ENCODE results near the gene DLG2.

DLG2 gene

DNA sequence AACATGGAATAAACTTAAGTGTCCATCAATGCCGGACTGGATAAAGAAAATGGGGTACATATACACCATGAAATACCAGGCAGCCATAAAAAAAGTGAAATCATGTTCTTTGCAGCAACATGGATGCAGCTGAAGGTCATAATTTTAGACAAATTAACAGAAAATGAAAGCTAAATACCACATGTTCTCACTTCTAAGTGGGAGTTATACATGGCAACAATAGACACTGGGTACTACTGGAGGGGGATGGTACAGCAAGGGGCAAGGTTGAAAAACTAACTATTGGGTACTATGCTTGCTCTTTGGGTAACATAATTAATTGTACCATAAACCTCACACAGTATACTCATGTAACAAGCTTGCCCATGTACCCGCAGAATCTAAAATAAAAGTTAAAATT lies 851.6 kb downstream of the DLG2 start:
- DNase-seq (ENCODE audit: low read depth): no peak

DNA sequence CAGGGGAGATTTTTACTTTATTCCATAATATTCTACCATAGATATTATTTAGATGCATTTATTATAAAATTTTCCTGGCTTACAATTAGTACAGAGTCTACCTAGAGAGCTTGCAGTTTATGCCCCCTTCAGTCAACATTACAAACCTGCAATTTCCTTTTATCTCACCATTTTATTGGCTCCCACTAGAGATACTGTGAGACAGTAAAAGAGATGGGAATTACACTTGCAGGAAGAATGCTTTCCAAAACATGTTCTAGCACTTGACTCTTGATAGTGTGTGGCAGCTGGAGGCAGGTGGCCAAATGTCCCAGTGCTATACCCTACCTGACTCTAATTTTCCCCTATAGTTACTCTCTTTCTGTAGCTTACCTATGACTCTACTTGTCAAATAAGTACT lies 863.2 kb downstream of the DLG2 start:
- DNase-seq (ENCODE audit: low read depth): no peak

- no peak for DNase-seq (ENCODE audit: low read depth)
These were observed 869.4 kb downstream of the DLG2 start for GRCh38 chr11:84757711-84758110.

GRCh38 chr11:84751371-84751770 lies 875.8 kb downstream of the DLG2 start:
- DNase-seq (ENCODE audit: low read depth): no peak

GRCh38 chr11:84747871-84748270 lies 879.3 kb downstream of the DLG2 start:
- DNase-seq (ENCODE audit: low read depth): no peak

GRCh38 chr11:84740050-84740449 lies 887.1 kb downstream of the DLG2 start:
- DNase-seq (ENCODE audit: low read depth): no peak

GRCh38 chr11:84724256-84724655 lies 902.9 kb downstream of the DLG2 start:
- DNase-seq (ENCODE audit: low read depth): no peak

DNA sequence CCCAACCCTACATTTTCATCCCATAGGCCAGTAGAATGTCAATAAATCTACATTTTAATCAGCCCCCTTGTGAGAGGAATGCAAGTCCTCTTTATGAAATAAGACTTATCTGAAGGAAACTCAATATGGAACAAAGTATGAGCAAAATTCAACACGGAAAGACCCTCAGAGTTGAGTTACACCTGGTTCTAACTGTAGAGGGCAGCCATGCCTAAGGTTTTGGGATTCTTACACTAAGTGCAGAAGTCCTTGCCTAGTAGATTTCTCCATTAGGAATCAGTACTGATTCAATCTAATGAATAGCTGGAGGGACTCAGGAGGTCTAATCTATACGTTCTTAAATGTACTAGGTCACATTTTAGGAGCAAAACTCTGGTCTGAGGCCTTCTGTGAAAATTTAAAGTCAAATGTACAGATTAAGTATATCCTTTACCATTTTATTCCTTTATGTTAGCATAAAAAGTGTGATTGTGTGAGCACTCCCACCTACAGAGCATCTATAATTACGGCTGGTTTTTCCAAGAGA lies 904.5 kb downstream of the DLG2 start:
- no peak for DNase-seq (ENCODE audit: low read depth)

GRCh38 chr11:84721561-84721961 lies 905.6 kb downstream of the DLG2 start:
- DNase-seq (ENCODE audit: low read depth): no peak

GRCh38 chr11:84720706-84721402 lies 906.3 kb downstream of the DLG2 start:
- no peak for DNase-seq (ENCODE audit: low read depth)

- no peak for DNase-seq (ENCODE audit: low read depth)
These were observed 907.1 kb downstream of the DLG2 start for GRCh38 chr11:84719935-84720577.

GRCh38 chr11:84714316-84714780 lies 912.8 kb downstream of the DLG2 start:
- DNase-seq (ENCODE audit: low read depth): no peak

GRCh38 chr11:84691830-84692229 lies 935.3 kb downstream of the DLG2 start:
- DNase-seq (ENCODE audit: low read depth): no peak

- no peak for DNase-seq (ENCODE audit: low read depth)
These were observed 939.7 kb downstream of the DLG2 start for GRCh38 chr11:84687433-84687832.

DNA sequence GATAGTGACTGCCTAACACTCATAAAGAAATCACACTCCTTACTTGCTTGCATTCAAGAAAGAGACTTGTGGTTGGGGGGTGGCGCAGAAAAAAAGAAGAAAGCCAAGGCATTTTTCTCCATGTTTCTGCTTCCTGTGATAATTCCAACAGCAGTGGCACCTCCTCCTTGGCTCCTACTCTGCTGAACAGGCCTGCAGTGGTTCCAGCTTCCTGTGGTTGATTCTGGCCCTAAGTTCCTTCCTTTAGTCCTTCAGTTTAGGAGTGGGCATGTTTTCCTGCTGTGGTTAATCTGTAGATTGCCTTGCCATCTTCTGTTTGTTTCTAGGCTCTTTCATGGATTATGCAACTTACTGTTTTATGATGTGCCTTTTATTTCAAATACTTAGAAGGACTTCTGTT lies 940.4 kb downstream of the DLG2 start:
- DNase-seq (ENCODE audit: low read depth): no peak

- DNase-seq (ENCODE audit: low read depth): no peak
These were observed 941.2 kb downstream of the DLG2 start for GRCh38 chr11:84685976-84686375.

DNA sequence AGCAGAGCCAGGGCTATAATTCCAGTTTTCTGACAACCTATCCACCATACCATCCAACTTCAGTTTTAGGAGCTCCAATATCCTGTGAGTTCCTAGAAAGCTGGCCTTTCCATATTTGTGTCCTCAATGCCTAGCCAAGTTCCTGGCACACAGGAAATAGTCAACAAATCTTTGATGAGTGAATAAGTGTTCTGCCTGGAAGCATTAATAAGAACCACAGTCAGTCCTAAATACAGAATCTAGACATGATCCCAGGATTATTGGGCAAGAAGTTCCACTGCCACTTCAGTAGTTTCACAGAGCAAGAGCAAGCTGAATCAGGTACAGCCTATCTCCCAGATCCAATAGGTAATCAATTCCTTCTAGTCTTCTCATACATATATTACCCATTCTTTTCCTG lies 942.0 kb downstream of the DLG2 start:
- DNase-seq (ENCODE audit: low read depth): no peak

DNA sequence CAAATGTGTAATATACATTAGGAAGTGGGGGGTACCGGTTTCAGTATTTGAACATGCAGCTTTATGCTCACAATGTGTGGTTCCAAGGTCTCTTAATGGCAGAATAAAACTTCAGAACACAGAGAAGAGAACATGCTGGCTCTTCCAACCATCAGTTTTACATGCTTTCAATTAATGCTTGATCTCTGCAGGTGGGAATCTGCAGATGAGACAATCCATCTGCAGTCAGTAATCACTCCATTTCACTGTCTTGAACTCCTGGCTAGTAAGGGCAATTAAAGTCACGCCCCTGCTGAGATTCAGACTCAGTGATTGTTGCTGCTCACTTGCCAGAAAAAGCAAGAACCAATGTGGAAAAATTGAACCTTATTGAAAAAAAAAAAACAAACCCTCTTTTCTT lies 945.7 kb downstream of the DLG2 start:
- DNase-seq (ENCODE audit: low read depth): no peak

GRCh38 chr11:84675396-84676025 lies 951.6 kb downstream of the DLG2 start:
- DNase-seq (ENCODE audit: low read depth): no peak

- no peak for DNase-seq (ENCODE audit: low read depth)
These were observed 953.4 kb downstream of the DLG2 start for GRCh38 chr11:84673753-84674152.

GRCh38 chr11:84671325-84671999 lies 955.7 kb downstream of the DLG2 start:
- DNase-seq (ENCODE audit: low read depth): no peak

- DNase-seq (ENCODE audit: low read depth): no peak
These were observed 963.4 kb downstream of the DLG2 start for GRCh38 chr11:84663731-84664130.

Measured in activated T-cell treated with anti-CD3 and anti-CD28 coated beads for 24 hours (primary cell).